GM23248 (cell line): ENCODE results near the gene TMEM14C.

Source experiments
- EZH2 ChIP-seq: fragments of 200-600 bp; sonication (generic); IDR thresholded peaks from 2 replicates; pipeline ENCODE4 v1.6.1; 2018; ENCODE audit warnings: antibody characterized with exemption, mild to moderate bottlenecking; ENCODE audit not compliant: insufficient read depth, poor library complexity, severe bottlenecking
- EZH2phosphoT487 ChIP-seq: fragments of 200-600 bp; sonication (generic); IDR thresholded peaks from 2 replicates; pipeline ENCODE4 v1.6.1; 2018; ENCODE audit warnings: antibody characterized with exemption, moderate library complexity, mild to moderate bottlenecking, low read depth; ENCODE audit not compliant: insufficient read depth

- no peak for TF ChIP-seq EZH2
- TF ChIP-seq EZH2phosphoT487 = no peak
Measured at GRCh38 chr6:10695086-10695657, 27.7 kb upstream of the TMEM14C start.
